GM18526 (cell line): ENCODE measurements around the gene MMAB.

Experiments
- POLR2A ChIP-seq: IDR thresholded peaks from 3 replicates; pipeline ENCODE4 v1.6.1; 2011; ENCODE audit not compliant: insufficient read length; ENCODE audit errors: extremely low read depth

Gene MMAB

GRCh38 chr12:109542876-109543275, 30.4 kb downstream of the MMAB start:
- TF ChIP-seq POLR2A: no peak

- no peak for TF ChIP-seq POLR2A
Observed at GRCh38 chr12:109542014-109542413, 31.3 kb downstream of the MMAB start.

- TF ChIP-seq POLR2A: no peak
Observed at GRCh38 chr12:109541413-109541726, 31.9 kb downstream of the MMAB start.

GRCh38 chr12:109540526-109541412, 32.5 kb downstream of the MMAB start:
- TF ChIP-seq POLR2A: no peak

- no peak for TF ChIP-seq POLR2A
Observed at GRCh38 chr12:109539508-109539907, 33.8 kb downstream of the MMAB start.

GRCh38 chr12:109538191-109538863, 35.0 kb downstream of the MMAB start:
- no peak for TF ChIP-seq POLR2A

GRCh38 chr12:109537136-109537535, 36.2 kb downstream of the MMAB start:
- no peak for TF ChIP-seq POLR2A

- TF ChIP-seq POLR2A: no peak
Observed at GRCh38 chr12:109535863-109536250, 37.4 kb downstream of the MMAB start.

GRCh38 chr12:109535231-109535862, 38.0 kb downstream of the MMAB start:
- TF ChIP-seq POLR2A: no peak

GRCh38 chr12:109534456-109534855, 38.8 kb downstream of the MMAB start:
- no peak for TF ChIP-seq POLR2A

- TF ChIP-seq POLR2A: no peak
Observed at GRCh38 chr12:109533487-109533740, 39.9 kb downstream of the MMAB start.

- TF ChIP-seq POLR2A: no peak
Observed at GRCh38 chr12:109532721-109533486, 40.4 kb downstream of the MMAB start.

- no peak for TF ChIP-seq POLR2A
Observed at GRCh38 chr12:109531411-109531810, 41.9 kb downstream of the MMAB start.

- no peak for TF ChIP-seq POLR2A
Observed at GRCh38 chr12:109529691-109530640, 43.3 kb downstream of the MMAB start.
